Measurements from ENCODE around the gene HSPA8.
"Not testable (repeated sequence)": the region's sequence is repeated elsewhere in the genome, so short reads cannot be mapped to it uniquely, and the experiment has no call there.

HSPA8 gene

DNA sequence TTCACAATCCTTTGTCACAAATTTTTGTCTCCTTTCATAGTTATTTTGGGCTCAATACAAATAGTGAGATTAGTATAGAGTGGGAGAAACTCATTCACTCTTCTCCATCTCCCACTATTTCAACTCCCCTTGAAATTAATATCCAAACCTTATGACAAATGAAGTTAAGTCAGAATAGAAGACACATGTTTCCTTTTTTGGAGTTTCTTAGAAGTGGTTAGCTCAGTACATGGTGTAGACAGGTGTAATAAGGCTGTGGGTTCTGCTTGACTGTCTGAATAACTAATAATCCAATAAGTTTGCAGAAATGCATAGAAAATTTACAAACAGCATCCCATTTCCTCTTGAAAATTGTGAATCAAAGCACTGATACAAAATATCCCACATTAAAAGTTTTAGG, 10.8 kb upstream of the HSPA8 start:
- no peak for DNase-seq (ENCODE audit: extremely low read depth in 1 of 2, low read depth in 1 of 2)

DNA sequence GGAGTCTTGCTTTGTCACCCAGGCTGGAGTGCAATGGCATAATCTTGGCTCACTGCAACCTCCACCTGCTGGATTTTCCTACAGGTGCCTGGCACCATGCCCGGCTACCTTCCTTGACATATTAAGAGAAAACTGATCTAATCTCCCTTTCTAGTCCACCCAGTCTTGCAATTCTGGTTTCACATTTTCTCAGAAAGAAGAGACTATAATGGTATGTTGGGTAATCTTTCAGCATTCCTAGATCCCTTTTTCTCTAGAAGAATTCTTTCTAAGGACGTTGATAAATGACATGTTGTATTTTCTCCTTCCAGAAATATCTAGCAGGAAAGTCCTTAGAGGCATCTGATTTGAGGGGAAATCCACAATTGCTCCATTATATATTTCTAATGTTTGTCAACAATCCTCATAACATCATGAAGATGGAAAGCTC, 10.4 kb upstream of the HSPA8 start:
- no peak for DNase-seq (ENCODE audit: extremely low read depth in 1 of 2, low read depth in 1 of 2)

DNA sequence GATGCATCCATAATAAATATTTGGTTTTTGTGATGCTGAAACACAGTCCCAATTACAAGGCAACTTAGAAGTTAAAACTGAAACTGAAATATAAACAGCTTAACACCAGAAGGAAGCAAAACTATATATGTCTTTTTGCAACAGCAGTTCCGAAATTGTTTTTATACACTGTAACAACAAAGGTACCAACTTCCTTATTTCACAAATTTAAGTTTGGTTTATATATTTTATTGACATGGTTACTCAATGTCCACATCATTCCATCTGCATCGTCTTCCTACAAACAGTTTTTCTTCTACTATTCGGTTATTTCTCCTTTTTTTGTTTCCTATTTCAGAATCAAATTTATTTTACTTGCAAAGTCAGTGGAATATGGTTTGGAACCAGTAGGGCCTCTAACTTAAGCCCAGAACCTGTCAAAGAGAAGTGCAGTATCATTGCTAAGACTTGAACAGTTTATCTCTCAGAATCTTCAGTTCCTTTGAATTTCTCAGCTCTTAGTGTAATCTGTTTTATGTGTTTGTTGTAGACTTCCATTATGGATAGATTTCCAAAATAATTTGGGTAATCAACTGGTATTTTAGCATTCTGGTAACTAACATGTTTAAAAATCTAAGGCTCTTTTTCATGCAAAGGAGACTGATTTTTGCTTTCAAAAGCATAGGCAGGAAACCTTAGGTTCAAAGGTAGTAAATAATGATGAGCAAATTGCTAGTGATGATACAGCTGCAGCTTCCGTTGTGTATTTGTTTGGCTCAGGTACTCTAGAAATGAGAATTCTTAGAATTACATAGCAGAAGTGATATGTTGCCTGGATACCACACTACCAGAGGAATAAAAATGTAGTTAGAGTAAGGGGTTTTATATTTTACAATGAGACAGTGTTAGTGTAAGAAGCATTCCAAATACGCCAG, 8.2 kb upstream of the HSPA8 start:
- no peak for DNase-seq (ENCODE audit: extremely low read depth in 1 of 2, low read depth in 1 of 2)

DNA sequence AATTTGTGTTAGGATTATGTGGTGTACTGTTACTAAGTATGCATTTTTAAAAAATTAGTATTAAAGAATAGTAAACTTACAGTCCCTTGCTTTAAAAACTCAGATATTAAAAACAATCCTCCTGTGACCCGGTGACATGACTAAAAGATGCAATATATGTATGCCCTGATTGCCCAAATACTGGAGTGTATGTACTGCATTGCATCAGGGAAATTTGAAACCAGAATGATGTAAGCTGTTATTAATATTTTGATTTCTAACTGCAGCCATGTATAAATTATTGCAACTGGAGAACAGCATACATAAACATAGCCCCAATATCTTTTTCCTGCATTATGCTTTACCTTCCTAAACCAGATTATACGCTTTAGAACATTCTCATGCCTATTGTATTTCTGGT, 3.7 kb upstream of the HSPA8 start:
- no peak for DNase-seq (ENCODE audit: extremely low read depth in 1 of 2, low read depth in 1 of 2)

DNA sequence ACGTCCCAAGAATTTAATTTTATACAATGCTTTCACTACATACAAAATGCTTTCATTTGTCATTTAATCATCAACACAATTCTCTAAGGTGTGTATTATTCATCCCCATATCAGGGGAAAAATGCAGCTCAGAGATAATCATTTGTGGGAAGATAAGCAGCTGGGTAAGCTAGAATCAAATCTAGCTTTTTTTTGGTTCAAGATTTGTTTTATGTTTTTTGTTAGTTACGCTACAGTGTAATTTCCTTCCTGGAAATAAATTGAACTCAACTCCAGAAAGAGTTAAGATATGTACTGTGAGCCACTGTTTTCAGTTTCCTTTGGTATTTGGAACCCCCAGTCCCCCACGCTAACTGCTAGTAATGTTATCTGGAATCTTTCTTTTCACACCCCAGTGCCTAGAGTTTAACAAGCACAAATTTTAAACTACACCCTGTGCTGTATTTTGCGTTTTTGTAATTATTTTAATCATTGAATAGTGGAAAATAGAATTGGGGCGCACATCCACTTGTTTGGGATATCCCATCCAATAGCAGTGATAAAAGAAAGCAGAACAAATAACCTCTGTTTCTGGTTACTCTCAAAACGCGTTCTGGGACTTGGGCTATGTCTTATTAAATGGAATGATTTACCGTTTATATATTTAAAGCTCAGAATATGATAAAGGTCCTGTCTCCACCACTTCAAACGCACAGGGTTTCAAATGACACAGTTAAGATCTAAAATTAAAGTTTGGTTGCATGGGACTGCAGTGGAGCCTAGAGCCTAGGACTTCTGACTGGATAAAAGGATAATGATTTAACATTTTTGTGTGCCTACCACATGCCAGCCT, 2.1 kb upstream of the HSPA8 start:
- DNase-seq (ENCODE audit: extremely low read depth in 1 of 2, low read depth in 1 of 2), result no peak

DNA sequence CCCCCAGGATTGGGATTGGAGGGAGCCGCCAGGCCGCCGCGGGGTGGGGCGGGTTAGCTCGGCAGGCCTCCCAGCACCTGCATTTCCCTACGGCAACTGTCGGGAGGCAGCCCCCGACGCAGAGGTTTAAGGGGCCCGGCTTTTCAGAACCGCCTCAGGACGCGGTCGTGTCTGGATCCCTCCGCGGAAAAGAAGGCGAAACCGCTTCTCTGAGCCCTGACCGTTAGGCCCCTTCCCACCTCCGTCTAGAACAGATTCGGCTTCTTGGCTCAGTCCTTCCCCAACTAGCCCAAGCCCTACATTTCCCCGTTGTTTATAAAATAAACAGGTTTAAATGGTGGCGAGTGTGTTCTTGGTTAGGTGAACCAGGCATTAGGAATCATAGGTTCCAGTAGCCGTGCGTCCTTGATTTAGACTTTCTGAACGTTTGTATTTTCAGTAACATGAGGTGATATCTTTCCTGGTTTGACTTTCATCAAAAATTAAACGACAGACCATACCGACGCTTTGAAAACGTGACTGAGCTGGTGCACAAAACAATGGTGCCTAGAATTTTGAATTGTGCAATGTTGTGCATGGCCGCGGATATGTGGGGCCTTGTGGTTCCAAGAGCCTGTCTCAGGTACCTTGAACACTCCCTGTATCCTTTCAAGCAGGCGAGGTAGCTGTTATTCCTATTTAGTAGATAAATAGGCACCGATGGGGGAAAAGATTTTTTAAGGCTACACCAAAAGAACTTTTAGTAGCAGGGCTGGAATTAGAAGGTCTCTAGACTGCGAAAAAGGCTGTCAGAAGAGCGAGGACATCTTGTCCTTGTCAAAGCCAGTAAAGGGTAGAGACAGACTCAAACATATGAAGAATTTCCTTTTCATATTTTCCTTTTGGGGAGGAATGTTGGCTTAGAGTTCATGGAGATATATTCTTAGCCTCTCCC, 1.2 kb upstream of the HSPA8 start:
- DNase-seq (ENCODE audit: extremely low read depth in 1 of 2, low read depth in 1 of 2), result no peak

DNA sequence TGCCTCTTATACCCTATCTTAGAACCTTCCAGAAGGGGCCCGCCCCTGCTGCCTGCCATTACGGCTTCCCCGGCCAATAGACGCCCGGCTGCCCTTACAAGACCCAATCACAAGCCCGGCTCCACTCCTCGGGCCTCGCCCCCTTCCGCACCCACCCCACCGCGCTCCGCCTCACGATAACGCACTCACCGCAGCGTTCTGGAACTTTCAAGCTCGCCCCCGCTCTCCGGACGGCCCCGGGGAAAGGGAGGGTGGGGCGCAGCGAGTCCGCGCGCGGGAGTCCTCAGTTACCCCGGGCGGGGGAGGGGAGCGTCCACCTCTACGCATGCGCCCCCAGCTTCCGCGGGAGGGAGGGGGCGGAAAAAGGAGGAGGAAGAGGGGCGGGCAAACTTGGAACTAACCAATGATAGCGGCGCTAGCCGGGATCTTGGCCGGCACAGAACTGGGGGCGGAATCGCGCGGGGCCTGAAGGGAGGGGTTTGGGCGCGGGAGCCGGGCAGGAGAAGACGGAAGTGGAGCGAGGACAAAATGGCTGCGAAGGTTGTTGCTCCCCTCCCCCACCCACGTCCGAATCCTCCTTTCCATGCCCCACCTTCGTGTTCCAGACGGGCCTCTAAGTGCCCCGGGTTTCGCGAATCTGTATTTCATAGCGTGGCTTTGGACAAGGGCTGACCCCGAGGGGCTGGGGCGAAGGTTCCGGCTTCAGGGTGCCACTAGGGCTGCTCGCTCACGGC, 389 bp upstream of the HSPA8 start:
- DNase-seq (ENCODE audit: extremely low read depth in 1 of 2, low read depth in 1 of 2), result peak; percentile 98 to 99

DNA sequence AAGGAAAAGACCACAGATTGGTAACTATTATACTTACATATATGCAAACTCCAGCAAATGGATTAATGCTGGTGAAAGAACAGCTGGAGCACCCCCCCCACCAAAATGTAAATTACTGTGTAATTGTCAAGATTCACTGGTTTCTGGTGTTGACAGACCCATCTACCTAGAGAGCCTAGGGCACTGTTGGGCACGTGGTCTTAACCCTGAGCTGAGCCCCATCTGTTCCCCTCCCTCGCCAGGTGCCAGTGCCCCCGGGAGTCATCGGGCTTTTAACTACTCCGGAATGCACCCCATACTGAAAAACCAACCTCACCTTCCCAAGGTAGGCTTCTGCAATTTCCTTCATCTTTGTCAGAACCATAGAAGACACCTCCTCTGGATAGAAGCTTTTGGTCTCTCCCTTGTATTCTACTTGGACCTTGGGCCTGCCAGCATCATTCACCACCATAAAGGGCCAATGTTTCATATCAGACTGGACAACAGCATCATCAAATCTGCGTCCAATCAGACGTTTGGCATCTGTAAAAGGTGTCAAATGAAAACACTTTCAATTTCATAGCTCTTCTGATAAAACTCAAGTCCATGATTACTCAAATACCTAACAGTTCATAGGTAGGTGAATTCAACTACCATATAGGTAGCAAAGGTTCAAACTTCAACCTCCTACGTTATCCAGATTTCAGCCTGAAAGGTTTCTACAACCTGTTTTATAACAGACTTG, 1.5 kb downstream of the HSPA8 start:
- no peak for DNase-seq (ENCODE audit: extremely low read depth in 1 of 2, low read depth in 1 of 2)

DNA sequence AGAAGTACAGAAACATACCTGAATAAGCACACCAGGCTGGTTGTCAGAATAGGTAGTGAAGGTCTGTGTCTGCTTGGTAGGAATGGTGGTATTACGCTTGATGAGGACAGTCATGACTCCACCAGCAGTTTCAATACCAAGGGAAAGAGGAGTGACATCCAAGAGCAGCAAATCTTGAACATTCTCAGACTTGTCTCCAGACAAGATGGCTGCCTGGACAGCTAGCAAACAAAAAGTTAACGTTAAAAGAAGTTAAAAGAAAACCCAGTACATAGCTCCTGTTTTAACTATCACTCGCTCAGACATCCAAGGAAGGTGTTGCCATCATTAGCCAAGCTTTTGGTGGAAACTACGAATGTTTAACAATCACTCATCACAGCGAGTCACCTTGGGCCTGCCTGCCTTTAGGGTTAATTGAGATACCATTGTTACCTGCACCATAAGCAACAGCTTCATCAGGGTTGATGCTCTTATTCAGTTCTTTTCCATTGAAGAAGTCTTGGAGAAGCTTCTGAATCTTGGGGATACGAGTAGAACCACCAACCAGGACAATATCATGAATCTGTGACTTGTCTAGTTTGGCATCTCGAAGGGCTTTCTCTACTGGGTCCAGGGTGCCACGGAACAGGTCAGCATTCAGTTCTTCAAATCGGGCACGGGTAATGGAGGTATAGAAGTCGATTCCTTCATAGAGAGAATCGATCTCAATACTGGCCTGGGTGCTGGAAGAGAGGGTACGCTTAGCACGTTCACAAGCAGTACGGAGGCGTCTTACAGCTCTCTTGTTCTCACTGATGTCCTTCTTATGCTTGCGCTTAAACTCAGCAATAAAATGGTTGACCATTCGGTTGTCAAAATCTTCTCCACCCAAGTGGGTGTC, 2.7 kb downstream of the HSPA8 start:
- not testable (repeated sequence) for DNase-seq (ENCODE audit: extremely low read depth in 1 of 2, low read depth in 1 of 2)

DNA sequence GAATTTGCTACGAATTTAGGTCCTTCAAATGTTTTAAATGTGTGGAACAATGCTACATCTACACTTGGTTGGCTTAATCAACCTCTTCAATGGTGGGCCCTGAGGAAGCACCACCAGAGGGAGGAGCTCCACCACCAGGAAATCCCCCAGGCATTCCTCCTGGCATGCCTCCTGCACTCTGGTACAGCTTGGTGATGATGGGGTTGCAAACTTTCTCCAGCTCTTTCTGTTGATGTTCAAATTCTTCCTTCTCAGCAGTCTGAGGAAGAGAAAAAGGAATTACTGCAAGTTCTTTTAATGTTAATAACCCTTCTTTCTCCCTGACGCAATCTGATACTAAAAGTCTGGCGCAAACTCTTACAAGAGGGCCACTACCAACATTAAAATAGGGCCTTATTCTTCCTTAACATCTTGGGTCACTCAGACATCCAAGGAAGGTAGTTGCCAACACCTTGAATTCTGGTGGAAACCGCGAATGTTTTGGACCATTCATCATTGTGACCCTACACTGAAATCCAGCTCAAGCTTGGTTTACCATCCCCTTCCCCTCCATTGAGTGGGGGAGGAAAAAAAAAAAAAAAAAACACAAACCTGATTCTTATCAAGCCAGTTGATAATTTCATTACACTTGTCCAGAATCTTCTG, 4.2 kb downstream of the HSPA8 start:
- no peak for DNase-seq (ENCODE audit: extremely low read depth in 1 of 2, low read depth in 1 of 2)

DNA sequence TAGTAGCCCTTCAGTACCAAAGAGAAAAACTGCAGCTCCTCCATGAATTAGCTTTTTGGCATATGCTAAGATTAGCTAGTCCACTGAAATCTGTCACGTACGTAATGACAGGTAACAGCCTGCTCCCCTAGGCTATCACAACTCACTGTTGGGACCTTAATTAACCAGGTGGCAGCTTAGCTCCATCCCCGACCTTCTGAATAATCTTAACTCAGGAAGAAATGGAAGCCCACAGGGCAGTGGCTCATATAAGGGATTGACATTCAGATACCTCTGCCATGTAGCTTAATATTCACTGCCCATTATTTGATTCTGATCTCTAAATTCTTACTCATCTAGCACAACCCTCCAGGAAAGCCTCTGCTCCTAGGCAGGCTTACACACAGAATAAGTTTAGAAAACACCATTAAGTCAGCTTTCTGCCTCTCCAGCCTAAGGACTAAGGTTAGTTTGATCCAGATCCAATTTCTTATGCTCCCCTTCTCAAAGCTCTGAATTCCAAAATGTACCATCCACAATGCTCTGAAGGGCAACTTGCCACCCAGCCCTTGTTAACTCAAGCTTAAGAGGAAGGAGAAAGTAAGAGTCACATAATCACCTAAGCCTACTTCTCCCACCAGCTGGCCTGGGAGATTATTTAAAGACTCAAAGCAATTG, 5.0 kb downstream of the HSPA8 start:
- DNase-seq (ENCODE audit: extremely low read depth in 1 of 2, low read depth in 1 of 2), result no peak

DNA sequence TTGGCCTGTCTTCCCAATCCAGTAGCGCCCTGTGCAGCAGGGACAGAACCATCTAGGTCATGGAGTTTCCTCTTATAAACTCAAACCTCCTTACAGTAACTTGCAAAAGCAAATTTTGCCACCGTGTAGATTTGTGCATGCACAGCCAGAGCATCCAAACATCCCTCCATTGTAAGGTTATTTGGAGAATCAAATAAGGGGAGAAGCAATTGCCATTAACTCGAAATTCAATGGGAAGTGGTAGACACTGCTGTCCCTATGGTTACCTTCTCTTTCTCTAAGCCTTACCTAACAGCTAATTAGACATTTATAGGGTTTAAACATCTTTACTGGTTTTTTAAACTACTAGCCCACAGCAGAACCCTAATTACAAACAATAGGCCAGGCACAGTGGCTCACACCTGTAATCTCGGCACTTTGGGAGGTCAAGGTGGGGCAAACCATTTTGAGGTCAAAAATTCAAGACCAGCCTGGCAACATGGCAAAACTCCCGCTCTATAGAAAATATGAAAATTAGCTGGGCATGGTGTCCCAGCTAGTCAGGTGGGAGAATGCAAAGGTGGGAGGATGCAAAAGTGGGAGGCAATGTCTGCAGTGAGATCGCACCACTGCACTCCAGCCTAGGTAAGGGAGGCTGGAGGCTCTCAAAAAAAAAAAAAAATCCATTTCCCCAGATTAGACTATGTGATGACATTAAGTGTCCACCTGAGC, 6.6 kb downstream of the HSPA8 start:
- no peak for DNase-seq (ENCODE audit: extremely low read depth in 1 of 2, low read depth in 1 of 2)

DNA sequence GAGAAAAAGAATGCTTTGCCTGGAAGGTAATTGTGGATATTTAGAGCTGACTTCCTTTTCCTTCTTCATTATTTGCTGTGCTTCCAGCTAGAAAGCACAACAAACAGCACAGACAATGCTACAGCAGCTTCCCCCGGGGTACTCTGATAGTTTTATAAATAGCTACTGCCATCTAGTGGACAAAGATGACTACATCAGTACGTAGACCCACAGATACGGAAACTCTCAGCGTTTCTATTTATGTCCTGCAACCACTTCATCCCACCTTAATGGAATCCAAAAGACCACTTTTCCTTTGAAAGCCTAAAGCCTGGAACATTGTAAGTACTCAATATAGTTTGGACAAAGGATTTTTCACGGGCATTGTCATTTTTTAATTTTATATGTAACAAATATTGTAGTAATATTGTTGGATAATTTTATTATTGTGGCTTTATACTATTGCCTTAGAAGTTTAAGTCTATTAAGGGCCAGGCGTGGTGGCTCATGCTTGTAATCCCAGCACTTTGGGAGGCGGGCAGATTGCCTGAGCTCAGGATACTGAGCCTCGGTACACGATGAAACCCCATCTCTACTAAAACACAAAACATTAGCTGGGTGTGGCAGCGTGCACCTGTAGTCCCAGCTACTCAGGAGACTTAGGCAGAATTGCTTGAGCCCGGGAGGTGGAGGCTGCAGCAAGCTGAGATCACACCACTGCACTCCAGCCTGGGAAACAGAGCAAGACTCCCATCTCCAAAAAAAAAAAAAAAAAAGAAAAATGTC, 7.5 kb downstream of the HSPA8 start:
- DNase-seq (ENCODE audit: extremely low read depth in 1 of 2, low read depth in 1 of 2), result no peak

DNA sequence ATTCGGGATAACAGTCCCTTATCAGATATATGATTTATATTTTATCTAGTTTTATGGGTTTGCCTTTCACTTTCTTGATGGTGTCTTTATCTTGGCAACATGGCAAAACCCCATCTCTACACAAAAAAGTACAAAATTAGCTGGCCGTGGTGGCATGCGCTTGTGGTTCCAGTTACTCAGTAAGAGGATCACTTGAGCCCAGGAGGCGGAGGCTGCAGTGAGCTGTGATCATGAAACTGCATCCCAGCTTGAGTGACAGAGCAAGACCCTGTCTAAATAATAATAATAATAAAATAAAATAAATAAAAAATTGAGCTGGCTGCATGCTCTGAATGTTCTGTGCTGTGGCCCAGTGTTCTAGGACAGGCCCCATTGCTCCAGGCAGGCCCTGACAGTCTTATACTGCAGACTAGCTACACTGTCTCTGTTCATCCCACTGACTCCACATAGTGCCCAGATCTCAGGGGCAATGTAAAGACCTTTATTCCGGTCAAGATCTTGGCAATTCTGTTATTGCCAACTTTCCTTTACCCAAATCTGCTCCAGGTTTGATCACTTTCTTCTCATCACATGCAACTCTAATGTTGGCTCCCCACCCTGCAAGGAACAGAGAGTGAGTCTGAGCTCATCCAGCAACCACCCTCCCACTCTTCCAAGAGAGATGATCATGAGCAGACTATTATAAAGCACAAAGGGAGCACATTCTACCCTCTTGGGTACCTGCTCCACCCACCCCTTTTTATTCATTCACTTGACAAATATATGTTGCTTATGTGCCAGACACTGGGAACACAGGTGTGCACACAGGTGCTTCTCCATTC, 8.8 kb downstream of the HSPA8 start:
- DNase-seq (ENCODE audit: extremely low read depth in 1 of 2, low read depth in 1 of 2), result no peak

DNA sequence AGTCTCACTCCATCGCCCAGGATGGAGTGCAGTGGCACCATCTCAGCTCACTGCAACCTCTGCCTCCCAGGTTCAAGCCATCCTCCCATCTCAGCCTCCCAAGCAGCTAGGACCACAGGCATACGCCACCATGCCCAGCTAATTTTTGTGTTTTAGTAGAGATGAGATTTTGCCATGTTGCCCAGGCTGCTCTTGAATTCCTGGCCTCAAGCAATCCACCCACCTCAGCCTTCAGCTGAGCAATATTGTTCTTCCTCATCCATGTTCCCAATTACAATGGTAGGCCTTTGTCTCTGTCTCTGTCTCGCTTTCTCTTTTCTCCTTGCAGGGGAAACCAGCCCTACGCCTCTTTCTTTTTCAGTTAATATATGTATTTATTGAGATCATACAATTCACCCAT, 10.3 kb downstream of the HSPA8 start:
- DNase-seq (ENCODE audit: extremely low read depth in 1 of 2, low read depth in 1 of 2), result no peak

Measured in activated CD8-positive, alpha-beta memory T cell treated with anti-CD3 and anti-CD28 coated beads for 1 hour (primary cell).